ENCODE data around the gene WSCD1.
A peak's percentile ranks its signal among the peaks of the same experiment; 100 is the strongest.

Gene WSCD1

GRCh38 chr17:6163612-6164333 lies 93.6 kb downstream of the WSCD1 start:
- no peak for DNase-seq (ENCODE audit: low read depth)
- no peak overlapping the region for H3K4me3 ChIP-seq (ENCODE audit: low read depth, low read length)
- no peak for TF ChIP-seq CTCF (IDR thresholded peaks at IDR 0.05; ENCODE audit: insufficient read depth, low read depth, low read length, missing control alignments)

- TF ChIP-seq CTCF (IDR thresholded peaks at IDR 0.05; ENCODE audit: insufficient read depth, low read depth, low read length, missing control alignments) = no peak
- DNase-seq (ENCODE audit: low read depth) = no peak
- H3K4me3 ChIP-seq (ENCODE audit: low read depth, low read length) = no peak overlapping the region
Measured at GRCh38 chr17:6164996-6165395, 94.8 kb downstream of the WSCD1 start.

DNA sequence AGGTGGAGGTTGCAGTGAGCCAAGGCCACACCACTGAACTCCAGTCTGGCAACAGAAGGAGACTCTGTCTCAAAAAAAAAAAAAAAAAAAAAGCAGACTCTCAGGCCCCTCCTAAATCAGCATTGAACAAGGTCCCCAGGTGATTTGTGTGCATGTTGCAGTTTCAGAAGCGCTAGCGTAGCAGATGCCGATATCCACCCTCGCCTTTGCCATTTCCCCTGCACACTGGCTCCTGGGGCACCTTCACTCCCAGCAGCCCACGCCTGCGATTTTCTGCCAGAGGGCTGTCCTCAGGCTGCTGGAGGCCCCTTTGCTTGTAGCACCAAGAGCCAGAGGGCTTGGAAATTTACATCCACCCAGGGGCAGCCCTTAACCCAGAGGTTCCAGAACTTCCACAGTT lies 95.6 kb downstream of the WSCD1 start:
- no peak for TF ChIP-seq CTCF (IDR thresholded peaks at IDR 0.05; ENCODE audit: insufficient read depth, low read depth, low read length, missing control alignments)
- H3K4me3 ChIP-seq (ENCODE audit: low read depth, low read length) = no peak overlapping the region
- no peak for DNase-seq (ENCODE audit: low read depth)

GRCh38 chr17:6166492-6167179 lies 96.5 kb downstream of the WSCD1 start:
- H3K4me3 ChIP-seq (ENCODE audit: low read depth, low read length) = no peak overlapping the region
- TF ChIP-seq CTCF (IDR thresholded peaks at IDR 0.05; ENCODE audit: insufficient read depth, low read depth, low read length, missing control alignments) = no peak
- peak; percentile 63 for DNase-seq (ENCODE audit: low read depth)

DNA sequence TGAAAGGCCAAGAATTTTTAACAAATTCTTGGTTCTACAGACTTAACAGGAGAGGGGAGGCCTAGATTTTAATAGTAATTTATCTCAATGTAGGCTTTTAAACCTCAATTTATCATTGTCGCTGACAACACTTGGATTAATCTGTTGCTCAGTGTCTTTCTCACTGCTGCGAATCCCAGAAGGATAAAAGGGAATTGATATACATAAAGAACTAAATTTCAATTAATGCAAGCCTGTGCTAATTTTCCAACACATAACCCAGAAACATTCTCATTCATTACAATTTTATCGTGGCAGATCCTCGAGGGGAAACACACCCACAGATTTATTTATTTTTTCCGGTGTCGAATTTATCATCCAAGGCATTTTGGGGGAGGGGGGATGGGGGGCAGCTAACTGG lies 98.1 kb downstream of the WSCD1 start:
- TF ChIP-seq CTCF (IDR thresholded peaks at IDR 0.05; ENCODE audit: insufficient read depth, low read depth, low read length, missing control alignments) = no peak
- no peak overlapping the region for H3K4me3 ChIP-seq (ENCODE audit: low read depth, low read length)

DNA sequence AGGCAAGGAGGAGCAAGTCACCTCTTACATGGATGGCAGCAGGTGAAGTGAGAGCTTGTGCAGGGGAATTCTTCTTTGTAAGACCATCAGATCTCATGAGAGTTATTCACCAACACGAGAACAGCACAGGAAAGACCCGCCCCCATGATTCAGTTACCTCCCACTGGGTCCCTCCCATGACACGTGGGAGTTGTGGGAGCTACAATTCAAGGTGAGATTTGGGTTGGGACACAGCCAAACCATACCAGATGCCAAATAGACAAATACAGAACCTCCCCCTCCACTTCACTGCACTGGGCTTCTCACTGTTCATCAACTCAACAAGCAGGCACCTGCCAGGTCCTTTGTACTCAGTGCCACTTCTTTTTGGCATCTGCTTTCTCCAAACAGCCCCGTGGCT lies 100.2 kb downstream of the WSCD1 start:
- no peak for DNase-seq (ENCODE audit: low read depth)
- no peak for TF ChIP-seq CTCF (IDR thresholded peaks at IDR 0.05; ENCODE audit: insufficient read depth, low read depth, low read length, missing control alignments)
- no peak overlapping the region for H3K4me3 ChIP-seq (ENCODE audit: low read depth, low read length)

More for the DNA sequence above, 98.1 kb downstream of the WSCD1 start:
- DNase-seq (ENCODE audit: low read depth) = no peak
